NCI-H510A (cell line): ENCODE data around the gene NFIC.
"Not testable (repeated sequence)": the region's sequence is repeated elsewhere in the genome, so short reads cannot be mapped to it uniquely, and the experiment has no call there.

ENCODE experiments used
- DNase-seq: peaks from one replicate; lab custom pipeline; 2025; lab: John Stamatoyannopoulos, UW

NFIC gene

DNA sequence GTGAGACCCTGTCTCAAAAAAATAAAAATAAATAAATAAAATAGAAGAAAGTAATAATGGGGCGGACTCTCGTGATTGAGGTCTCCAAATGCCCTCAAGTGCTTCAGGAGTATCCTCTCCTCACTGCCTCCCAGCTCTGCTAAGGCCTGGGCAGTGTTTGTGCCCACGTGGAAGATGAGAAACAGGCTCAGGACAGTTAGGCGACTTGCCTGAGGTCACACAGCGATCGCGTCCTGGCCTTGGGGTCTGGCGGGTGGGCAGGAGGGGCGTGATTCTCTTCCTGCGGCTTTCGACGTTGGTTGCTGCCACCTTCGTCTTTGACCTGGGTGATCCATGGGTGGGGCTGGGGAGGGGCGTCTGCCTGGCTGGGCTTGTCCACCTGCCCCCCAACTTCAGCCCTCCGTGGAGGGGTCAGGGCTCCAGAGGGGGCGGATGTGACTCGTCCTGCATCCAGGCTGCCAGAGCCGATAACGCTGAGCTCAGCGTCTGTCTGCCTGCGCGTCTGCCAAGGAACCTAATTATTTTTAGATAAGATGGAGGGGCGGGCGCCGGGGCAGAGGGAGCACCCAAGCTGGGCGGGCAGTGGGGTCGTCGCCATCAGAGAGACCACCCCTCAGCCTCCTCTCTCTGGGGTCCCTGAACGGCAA is 56.9 kb downstream of the NFIC start:
- DNase-seq: no peak

DNA sequence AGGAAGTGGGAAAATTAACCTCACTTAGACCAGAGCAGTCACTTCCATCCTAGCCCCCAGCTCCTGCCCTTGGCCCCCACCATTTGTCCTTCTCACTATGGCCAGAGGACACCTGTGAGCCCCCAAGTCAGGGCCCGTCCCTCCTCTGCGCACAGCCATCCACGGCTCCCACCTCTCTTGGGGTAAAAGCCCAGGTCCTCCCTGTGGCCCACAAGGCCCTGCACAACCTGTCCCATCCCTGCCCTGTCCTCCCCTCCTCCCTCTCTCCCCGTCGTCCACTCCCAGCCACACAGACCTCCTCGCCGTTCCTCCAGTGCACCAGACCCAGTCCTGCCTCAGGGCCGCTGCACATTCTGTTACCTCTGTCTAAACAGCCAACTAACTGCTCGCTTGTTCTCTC is 60.0 kb downstream of the NFIC start:
- DNase-seq: no peak

DNA sequence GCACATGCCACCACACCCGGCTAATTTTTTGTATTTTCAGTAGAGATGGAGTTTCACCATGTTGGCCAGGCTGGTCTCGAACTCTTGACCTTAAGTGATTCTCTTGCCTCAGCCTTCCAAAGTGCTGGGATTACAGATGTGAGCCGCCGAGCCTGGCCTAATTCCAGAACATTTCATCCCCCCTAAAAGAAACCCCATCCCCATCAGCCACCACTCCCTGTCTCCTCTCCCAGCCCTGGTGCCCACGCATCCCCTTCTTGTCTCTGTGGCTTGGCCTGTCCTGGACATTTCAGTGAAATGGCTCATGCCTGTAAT is 63.9 kb downstream of the NFIC start:
- not testable (repeated sequence) for DNase-seq

DNA sequence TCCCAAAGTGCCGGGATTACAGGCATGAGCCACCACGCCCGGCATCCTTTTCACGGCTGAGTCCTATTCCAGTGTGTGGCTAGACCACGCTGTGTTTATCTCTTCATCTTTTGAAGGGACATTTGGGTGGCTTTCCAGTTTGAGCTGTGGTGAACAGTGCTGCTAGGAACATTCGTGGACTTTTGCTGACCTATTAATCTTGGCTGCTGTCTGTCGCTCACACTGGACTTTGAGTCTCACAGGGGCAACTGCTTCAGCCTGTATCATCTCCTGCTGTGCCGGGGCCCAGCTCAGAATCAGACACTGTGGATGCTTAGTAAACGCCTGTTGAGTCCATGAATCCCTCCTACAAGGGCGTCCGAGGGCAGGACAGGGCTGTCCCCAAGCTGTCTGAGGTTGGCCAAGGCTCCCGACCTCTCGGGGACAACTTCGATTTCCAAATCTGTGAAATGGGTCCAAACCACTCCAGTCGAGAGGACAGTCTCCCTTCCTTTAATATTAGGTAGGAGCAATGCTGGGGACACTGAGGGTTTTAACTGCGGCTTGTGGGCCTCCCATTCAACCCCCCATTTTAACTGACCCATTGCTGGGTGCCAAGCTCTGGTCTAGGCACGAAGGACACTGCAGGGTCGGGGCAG is 65.5 kb downstream of the NFIC start:
- no peak for DNase-seq

DNA sequence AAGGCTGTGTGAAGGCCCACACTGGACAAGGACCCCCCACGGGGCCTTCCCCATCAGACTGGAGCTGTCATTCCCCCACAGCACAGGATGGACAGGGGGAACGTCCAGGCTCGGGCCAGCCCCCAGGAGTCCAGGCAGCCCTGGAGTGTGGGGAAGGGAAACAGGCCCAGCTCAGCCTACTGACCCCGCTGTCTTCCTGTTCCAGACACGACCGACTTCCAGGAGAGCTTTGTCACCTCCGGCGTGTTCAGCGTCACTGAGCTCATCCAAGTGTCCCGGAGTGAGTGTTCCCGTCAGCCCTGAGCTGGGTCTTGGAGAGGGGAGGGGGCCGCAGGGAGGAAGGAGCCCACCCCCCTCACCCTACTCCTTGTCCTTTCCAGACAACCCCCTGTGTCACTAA is 66.9 kb downstream of the NFIC start:
- DNase-seq: no peak

DNA sequence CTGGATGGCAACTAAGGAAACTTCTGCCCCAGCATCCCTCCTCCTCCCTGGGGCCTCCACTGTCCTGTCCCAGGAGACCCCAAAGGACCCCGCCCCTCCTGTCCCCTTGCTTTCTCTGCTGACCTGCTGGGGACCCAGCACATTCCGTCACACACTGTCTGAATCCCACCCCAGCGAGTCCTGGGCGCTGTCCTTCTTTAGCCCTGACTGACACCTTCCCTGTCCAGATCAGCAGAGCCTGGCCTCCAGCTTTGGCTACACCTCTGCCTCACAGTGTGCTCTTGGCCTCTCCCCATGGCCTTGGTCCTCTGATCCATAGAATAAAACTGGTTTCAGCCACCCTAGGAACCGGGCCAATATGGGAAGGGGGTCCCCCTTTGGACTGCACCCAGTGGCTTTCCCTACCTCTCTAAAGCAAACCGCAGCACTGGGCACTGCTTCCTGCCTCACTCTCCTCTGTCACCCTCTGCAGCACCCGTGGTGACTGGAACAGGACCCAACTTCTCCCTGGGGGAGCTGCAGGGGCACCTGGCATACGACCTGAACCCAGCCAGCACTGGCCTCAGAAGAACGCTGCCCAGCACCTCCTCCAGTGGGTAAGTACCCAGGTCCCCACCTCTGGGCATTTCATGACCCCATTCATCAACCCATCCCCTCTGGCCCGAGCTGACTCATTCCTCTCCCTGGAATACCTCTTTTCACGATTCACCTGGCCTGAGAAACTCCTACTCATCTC is 67.6 kb downstream of the NFIC start:
- no peak for DNase-seq

DNA sequence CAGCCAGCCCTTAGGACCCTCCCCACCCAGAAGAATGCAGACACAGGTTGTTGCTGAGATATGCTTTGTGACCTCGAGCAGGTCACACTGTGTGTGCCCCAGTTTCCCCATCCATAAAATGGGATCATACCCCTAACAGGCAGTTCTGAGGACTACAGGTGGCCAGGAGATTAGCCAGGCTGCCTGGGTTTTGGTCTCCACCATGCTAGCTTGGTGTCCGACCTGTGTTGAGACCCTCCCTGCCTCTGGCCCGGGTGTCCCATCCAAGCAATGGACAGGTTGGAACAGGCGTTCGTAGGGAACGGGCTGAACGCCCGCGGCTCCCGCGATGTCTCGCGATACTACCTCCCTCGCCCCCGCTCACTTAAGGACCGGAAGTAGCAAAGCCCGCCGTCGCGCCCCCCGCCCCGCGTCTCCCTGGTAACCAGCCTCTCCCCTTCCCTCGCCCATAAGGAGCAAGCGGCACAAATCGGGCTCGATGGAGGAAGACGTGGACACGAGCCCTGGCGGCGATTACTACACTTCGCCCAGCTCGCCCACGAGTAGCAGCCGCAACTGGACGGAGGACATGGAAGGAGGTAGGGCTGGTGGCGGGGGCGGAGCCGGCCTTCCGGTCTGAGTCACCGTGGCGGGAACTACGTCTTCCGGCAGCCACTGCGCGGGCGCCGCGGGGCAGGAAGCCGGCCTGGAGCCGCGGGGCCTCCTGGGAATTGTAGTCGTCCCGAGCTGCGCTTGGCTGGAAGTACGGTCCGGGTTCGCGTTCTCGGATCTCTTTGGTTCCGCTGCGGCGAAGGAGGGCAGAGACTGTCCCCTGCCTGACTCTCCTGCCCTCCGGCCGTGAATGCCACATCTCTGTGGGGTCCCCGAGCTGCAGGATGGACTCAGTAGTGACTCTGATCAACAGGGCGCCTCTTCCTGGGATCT is 68.5 kb downstream of the NFIC start:
- peak; percentile 78 for DNase-seq

DNA sequence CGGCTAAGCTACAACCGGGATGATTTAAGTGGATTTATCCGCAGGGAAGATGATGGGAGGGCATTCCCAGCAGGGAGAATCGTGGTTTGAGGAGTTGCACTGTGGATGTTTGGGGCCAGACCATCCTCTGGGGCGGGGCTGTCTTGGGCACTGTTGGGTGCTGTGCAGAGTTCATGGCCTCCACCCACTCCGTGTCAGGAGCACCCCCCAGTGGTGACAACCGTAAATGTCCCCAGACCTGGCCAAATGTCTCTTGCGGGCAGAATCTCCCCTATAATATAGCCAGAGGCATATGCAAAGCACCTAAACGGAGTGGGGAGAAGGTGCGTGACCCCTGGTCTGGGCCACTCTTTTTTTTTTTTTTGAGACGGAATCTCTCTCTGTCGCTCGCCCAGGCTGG is 73.7 kb downstream of the NFIC start:
- DNase-seq: no peak

DNA sequence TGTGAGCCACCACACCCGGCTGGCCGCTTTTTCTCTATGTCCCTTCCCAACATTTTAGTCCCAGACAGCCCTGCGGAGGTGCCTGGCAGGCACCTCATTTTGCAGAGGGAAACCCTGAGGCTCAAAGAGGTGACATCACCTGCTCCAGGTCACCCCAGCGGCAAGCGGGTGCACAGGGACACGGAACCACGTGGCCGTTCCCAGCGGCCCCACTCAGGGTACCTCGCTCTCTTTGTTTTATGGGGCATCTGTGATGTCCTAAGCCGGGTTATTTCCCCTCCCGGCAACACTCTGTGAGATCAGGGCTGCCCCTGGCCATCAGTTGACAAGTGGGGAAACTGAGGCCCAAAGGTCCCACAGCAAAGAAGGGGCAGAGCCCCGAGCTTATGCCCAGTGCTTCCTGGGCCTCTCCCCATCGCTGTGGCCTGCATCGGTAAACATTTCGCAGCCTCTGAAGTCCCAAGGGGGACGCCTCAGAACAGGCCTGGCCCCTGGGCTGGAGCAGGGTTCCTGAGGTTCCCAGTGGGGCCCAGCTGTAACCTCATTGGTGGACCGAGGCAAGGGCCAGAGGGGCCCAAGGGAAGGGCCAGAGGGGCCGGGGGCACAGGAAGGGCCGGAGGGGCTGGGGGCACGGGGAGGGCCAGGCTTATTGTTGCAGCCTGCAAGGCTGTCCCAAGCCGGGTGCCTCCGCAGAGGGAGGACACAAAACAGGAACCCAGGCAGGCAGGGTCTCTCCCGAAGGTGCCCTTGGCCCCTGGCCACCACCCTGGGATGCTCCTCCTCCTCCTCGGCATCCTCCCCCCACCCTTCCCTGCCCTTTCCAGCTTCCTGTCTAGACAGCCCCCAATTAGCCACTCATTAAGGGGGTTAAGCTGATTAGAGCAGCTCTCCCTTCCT is 75.0 kb downstream of the NFIC start:
- DNase-seq: no peak

DNA sequence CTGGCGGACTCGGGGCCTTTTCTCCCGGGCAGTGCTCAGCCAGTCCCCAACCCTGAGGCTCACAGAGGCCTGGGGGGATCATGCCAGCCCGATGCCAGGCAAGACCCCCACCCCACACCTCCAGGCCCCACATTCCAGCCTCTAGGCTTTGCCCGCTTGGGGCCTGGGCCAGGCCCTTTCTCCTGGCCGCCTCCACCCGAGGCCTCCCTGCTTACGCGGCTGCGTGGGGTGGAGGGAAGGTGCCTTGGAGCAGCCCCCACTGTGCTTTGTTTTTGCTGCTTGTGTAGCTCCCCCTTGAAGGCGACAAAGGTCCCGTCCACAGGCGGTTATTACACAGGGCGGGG is 75.6 kb downstream of the NFIC start:
- DNase-seq: no peak

DNA sequence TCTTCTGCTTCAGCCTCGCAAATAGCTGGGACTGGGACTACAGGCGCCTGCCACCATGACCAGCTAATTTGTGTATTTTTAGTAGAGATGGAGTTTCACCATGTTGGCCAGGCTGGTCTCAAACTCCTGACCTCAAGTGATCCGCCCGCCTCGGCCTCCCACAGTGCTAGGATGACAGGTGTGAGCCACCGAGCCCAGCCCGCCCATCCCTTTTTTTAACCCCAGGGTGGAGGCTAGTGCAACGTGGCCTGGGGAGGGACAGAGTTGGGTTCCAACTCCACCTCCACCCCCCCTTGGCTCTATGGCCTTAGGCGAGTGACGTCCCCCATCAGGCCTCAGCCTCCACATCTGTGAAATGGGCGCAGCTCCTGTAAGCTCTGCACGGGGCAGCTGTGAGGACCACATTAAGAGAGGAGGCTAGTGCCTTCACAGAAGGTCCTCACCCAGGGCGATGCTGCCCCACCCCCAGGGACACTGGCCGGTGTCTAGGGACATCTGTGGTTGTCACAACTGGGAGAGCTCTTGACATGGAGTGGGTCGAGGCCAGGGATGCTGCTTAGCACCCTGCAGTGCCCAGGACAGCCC is 76.2 kb downstream of the NFIC start:
- DNase-seq: no peak

DNA sequence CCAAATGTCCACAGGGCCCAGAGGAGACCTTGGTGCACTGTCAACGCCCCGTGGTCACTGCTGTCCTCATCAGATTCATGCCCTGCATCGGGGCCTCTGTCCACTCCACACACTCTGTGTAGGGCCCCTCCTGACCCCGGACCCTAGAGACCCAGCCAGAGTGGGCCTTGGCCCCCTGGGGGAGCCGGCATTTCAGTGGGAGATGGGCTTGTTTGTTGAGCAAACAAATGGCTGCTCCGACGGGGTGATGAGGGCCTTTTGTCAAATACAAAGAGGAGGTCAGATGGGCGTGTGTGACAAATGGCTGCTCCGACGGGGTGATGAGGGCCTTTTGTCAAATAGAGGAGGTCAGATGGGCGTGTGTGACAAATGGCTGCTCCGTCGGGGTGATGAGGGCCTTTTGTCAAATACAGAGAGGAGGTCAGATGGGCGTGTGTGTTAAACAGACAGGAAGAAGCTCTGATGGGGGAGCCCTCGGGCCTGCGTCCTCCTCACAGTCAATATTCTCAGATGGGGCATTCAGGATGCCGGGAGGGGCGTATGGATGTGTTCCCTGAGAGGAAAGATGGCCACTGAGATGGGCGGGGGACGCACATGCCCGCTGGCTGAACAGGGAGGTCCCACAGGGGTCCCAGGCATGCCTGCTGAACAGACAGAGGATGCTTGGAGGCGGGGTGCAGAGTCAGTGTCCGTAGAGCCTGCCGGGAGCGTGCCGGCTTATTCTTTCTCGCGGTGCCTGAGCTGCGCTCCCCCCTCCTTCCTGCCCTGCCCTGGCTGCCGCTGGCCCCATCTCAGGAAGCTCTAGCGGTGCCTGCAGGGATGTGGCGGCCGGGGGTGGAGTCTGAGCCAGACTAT is 77.7 kb downstream of the NFIC start:
- no peak for DNase-seq

DNA sequence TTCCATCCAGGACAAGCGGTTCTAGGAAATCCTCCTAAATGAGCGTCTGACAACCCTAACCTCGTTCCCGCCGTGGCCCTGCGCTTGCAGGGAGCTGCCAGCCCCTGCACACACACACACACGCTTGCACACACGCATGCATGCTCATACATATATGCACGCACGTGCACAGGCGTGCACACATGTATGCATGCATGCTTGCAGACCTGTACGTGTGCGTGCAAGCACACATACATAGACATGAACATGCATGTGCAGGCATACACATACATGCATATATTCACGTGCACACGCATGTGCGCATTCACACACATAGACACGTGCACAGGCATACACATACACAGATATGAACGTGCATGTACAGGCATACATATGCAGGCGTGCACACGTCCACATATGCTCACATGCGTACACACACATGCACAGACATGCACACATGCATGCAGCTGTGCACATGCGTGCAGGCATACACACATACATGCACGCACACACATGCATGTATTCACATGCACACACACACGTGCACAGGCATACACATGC is 78.4 kb downstream of the NFIC start:
- no peak for DNase-seq

DNA sequence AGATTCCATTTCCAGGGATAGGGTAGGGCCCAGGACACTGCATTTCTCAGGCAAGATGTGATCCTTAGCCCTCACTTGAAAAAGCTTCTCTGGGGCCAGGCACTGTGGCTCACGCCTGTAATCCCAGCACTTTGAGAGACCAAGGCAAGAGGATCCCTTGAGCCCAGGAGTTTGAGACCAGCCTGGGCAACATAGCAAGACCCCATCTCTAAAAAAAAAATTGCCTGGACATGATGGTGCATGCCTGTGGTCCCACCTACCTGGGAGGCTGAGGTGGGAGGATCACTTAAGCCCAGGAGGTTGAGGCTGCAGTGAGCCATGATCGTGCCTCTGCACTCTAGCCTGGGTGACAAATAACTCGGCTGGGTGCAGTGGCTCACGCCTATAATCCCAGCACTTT is 80.3 kb downstream of the NFIC start:
- not testable (repeated sequence) for DNase-seq

DNA sequence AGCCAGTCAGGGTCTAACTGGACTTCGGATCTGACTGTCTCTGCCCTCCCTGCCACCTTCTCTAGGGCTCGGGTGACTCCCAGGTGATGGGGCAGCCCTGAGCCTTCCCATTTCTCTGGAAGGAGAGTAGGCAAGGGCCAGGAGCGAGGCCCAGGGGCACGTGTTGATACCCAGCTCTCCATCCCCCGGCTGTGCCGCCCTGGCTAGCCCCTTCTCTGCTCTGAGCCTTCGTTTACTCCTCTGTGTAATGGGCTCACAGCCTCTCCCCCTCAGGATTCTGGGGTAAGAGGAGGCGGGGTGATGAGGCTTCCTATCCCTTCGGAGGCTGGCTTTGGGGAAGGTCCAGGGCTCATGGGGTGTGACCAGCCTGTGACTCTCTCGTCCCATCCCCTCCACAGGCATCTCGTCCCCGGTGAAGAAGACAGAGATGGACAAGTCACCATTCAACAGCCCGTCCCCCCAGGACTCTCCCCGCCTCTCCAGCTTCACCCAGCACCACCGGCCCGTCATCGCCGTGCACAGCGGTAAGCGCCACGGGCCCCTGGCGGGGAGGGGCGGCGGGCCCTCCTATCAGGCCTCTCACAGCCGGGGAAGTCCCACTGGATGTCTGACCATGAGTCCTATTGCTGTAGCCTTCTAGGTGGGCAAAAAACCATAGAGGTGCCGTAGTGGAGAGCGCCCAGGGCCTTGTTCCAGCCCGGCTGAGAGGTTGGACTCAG is 82.4 kb downstream of the NFIC start:
- no peak for DNase-seq

DNA sequence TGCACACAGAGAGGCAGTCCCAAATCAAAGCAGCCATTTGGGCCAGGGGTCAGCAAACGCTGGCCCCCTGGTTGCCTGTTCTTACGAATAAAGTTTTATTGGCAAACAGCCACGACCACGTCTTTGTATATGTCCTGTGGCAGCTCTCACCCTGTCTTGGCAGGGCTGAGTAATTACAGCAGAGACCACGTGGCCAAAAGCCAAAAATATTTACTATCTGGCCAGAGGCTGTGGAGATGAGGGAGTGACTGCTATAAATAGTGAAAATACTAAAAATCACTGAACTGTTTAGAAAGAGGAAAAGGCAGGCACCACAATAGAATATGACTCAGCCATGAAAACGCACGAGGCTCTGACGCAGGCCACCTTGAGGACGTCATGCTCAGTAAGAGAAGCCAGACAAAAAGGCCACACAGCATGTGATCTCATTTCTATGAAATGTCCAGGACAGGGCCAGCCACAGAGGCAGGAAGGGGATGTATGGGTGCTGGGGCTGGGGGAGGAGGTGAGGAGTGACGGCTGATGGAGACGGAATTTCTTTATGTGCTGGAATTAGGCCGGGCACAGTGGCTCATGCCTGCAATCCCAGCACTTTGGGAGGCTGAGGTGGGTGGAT is 84.5 kb downstream of the NFIC start:
- DNase-seq: no peak

DNA sequence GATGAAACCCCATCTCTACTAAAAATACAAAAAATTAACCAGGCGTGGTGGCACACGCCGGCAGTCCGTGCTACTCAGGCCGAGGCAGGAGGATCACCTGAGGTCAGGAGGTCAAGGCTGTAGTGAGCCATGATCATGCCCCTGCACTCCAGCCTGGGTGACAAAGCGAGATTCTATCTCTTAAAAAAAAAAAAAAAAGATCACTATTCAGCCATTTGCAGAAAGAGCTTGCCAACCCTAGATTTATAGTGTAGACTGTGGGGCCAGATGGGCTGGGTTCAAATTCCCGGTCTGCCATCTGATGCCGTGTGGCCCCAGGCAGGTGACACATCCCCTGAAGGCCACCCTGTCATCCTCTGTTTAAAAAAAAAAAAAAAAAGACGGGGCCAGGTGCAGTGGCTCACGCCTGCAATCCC is 85.1 kb downstream of the NFIC start:
- no peak for DNase-seq

DNA sequence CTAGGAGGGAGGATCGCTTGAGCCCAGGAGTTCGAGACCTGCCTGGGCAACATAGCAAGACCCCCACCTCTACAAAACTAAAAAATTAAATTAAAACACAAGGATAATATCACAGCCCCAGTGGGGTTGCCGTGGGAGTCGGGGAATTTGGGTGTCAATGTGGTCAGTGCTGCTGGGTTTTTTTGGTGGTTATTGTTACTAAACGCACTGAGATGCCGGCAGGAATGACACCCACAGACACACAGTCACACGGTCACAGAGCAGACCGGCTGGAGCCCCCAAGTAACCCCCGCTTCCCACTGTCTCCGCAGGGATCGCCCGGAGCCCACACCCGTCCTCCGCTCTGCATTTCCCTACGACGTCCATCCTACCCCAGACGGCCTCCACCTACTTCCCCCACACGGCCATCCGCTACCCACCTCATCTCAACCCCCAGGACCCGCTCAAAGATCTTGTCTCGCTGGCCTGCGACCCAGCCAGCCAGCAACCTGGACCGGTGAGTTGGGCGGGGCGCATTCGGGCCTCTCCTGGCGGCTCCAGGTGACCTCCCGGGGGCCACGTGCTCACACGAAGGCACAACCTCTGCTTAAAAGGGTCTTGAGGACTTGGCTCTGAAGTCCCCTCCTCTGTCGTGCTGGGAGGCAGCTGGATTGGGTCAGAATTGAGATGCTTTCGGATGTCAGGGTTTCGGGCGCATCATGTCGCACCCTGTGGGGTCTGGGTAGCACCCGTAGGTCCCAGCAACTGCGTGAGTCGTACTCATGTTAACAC is 86.0 kb downstream of the NFIC start:
- DNase-seq: no peak
